GM19397 (cell line): ENCODE data around the gene STK11.

ENCODE experiments used
- ATAC-seq: cut with Tn5 transposase; IDR thresholded peaks from one replicate; pipeline ENCODE4 v1.9.1; 2021; ENCODE audit warnings: mild to moderate bottlenecking, moderate library complexity; ENCODE audit not compliant: unreplicated experiment

The STK11 gene

GRCh38 chr19:1224047-1224825 lies 18.7 kb downstream of the STK11 start:
- no peak for ATAC-seq

GRCh38 chr19:1224847-1225246 lies 19.3 kb downstream of the STK11 start:
- ATAC-seq: no peak

GRCh38 chr19:1225440-1226226 lies 20.1 kb downstream of the STK11 start:
- ATAC-seq: no peak

GRCh38 chr19:1226227-1226518 lies 20.6 kb downstream of the STK11 start:
- no peak for ATAC-seq

GRCh38 chr19:1226522-1227303 lies 21.1 kb downstream of the STK11 start:
- ATAC-seq: no peak

- no peak for ATAC-seq
Measured at GRCh38 chr19:1227304-1228054, 21.9 kb downstream of the STK11 start.

- no peak for ATAC-seq
Measured at GRCh38 chr19:1228161-1228957, 22.8 kb downstream of the STK11 start.

GRCh38 chr19:1229056-1229923 lies 23.7 kb downstream of the STK11 start:
- no peak for ATAC-seq

GRCh38 chr19:1229924-1230782 lies 24.6 kb downstream of the STK11 start:
- no peak for ATAC-seq

- ATAC-seq: no peak
Measured at GRCh38 chr19:1230783-1231489, 25.4 kb downstream of the STK11 start.

- no peak for ATAC-seq
Measured at GRCh38 chr19:1231729-1232637, 26.4 kb downstream of the STK11 start.

- no peak for ATAC-seq
Measured at GRCh38 chr19:1232652-1233072, 27.1 kb downstream of the STK11 start.

- ATAC-seq: no peak
Measured at GRCh38 chr19:1233115-1233667, 27.6 kb downstream of the STK11 start.

GRCh38 chr19:1234051-1234954 lies 28.7 kb downstream of the STK11 start:
- no peak for ATAC-seq

GRCh38 chr19:1234955-1235380 lies 29.4 kb downstream of the STK11 start:
- no peak for ATAC-seq
